ENCODE measurements around the gene DAZAP1.

- TF ChIP-seq, protein P1, sequence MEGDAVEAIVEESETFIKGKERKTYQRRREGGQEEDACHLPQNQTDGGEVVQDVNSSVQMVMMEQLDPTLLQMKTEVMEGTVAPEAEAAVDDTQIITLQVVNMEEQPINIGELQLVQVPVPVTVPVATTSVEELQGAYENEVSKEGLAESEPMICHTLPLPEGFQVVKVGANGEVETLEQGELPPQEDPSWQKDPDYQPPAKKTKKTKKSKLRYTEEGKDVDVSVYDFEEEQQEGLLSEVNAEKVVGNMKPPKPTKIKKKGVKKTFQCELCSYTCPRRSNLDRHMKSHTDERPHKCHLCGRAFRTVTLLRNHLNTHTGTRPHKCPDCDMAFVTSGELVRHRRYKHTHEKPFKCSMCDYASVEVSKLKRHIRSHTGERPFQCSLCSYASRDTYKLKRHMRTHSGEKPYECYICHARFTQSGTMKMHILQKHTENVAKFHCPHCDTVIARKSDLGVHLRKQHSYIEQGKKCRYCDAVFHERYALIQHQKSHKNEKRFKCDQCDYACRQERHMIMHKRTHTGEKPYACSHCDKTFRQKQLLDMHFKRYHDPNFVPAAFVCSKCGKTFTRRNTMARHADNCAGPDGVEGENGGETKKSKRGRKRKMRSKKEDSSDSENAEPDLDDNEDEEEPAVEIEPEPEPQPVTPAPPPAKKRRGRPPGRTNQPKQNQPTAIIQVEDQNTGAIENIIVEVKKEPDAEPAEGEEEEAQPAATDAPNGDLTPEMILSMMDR (IDR thresholded peaks at IDR 0.05) = no peak
- no peak for TF ChIP-seq ZFX (IDR thresholded peaks at IDR 0.05; ENCODE audit: borderline replicate concordance)
Measured at GRCh38 chr19:1396768-1397679, 10.4 kb upstream of the DAZAP1 start.

All from 22Rv1 (cell line).